H1 (cell line): Measurements from ENCODE around the gene MEF2C. TPM values are rescaled to one million over a fixed set of nuclear protein-coding genes. Genes with fewer than 3 reads are reported as not detected.

Experiments used
- CTCF ChIA-PET: fragments of 300-600 bp; sonication (Branson Sonifier 250); formaldehyde crosslinking; loops from one replicate; lab custom pipeline; 2021; ENCODE audit not compliant: partially characterized antibody; lab: Charles Lee
- POLR2A ChIA-PET: fragments of 300-600 bp; sonication (Branson Sonifier 250); formaldehyde crosslinking; loops from one replicate; lab custom pipeline; 2021; ENCODE audit warnings: inconsistent platforms; ENCODE audit not compliant: partially characterized antibody; lab: Charles Lee
- DNase-seq, 2 experiments: peaks; one replicate each; pipeline versions ENCODE4 v3.0.0 to v3.0.0-alpha.2; 2010 to 2022; ENCODE audit warnings: low spot score in 2 of 2, low read depth in 1 of 2, mixed read lengths in 1 of 2
- FAIRE-seq: peaks from 2 replicates; lab custom pipeline; 2011; peaks lifted over from hg19 to GRCh38; lab: Jason Lieb, UNC
- H2AFZ ChIP-seq: 2 replicates; pipeline ENCODE4 v1.8.1; 2012; ENCODE audit warnings: low read length, inconsistent platforms
- H2AK5ac ChIP-seq: 2 replicates; pipeline ENCODE4 v1.6.1; 2013; ENCODE audit warnings: low read depth, low read length
- H2BK120ac ChIP-seq: replicated peaks from 2 replicates; pipeline ENCODE3; 2013; ENCODE audit warnings: low read depth, low read length, inconsistent platforms
- H2BK12ac ChIP-seq: 2 replicates; pipeline ENCODE4 v1.6.1; 2013; ENCODE audit warnings: low read depth, low read length
- H2BK15ac ChIP-seq: 2 replicates; pipeline ENCODE4 v1.6.1; 2013; ENCODE audit warnings: low read length
- H2BK20ac ChIP-seq: 2 replicates; pipeline ENCODE4 v1.6.1; 2013; ENCODE audit warnings: low read length
- H2BK5ac ChIP-seq: 2 replicates; pipeline ENCODE4 v1.6.1; 2013; ENCODE audit warnings: low read depth, low read length
- H3K14ac ChIP-seq: 2 replicates; pipeline ENCODE4 v1.6.1; 2013; ENCODE audit warnings: inconsistent platforms; ENCODE audit not compliant: insufficient read length
- H3K18ac ChIP-seq: 2 replicates; pipeline ENCODE4 v1.6.1; 2013; ENCODE audit warnings: low read length; ENCODE audit errors: extremely low read depth
- H3K23ac ChIP-seq: 2 replicates; pipeline ENCODE4 v1.6.1; 2013; ENCODE audit warnings: inconsistent platforms; ENCODE audit not compliant: insufficient read length
- H3K23me2 ChIP-seq: 2 replicates; pipeline ENCODE4 v1.6.1; 2013; ENCODE audit warnings: low read depth, low read length
- H3K27ac ChIP-seq: 2 replicates; pipeline ENCODE4 v1.6.1; 2011; ENCODE audit warnings: low read depth, low read length, inconsistent platforms
- H3K27me3 ChIP-seq, 4 experiments: replicated peaks in 1 of 4; 1 replicate in 1 of 4; 2 replicates in 3 of 4; pipeline versions ENCODE4 v1.6.1 to v1.8.1; 2011 to 2013; ENCODE audit warnings: low read length in 3 of 4, mild to moderate bottlenecking in 3 of 4, inconsistent platforms in 2 of 4, mixed read lengths in 2 of 4, moderate library complexity in 1 of 4; ENCODE audit not compliant: control insufficient read depth in 3 of 4, insufficient read depth in 3 of 4; ENCODE audit errors: extremely low read depth in 1 of 4
- H3K36me3 ChIP-seq, 4 experiments: 2 replicates each; pipeline versions ENCODE4 v1.6.1 to v1.8.1; 2011 to 2013; ENCODE audit warnings: mild to moderate bottlenecking in 4 of 4, low read length in 3 of 4, moderate library complexity in 2 of 4, control low read depth in 1 of 4, inconsistent platforms in 1 of 4; ENCODE audit not compliant: insufficient read depth in 4 of 4, control insufficient read depth in 2 of 4
- H3K4ac ChIP-seq: replicated peaks from 2 replicates; pipeline ENCODE3; 2013; ENCODE audit warnings: low read length, low read depth, mixed read lengths, inconsistent platforms; ENCODE audit not compliant: insufficient read length
- H3K4me1 ChIP-seq, 4 experiments: replicated peaks in 1 of 4; 1 replicate in 1 of 4; 2 replicates in 3 of 4; pipeline versions ENCODE4 v1.6.1 to v1.8.1; 2011 to 2013; ENCODE audit warnings: low read length in 3 of 4, inconsistent platforms in 2 of 4, mixed read lengths in 1 of 4; ENCODE audit not compliant: insufficient read depth in 4 of 4, control insufficient read depth in 3 of 4
- H3K4me2 ChIP-seq, 2 experiments: 2 replicates each; pipeline versions ENCODE4 v1.6.1 to v1.8.1; 2011 to 2013; ENCODE audit warnings: low read depth in 2 of 2, low read length in 2 of 2, control low read depth in 1 of 2, inconsistent platforms in 1 of 2, mild to moderate bottlenecking in 1 of 2; ENCODE audit not compliant: insufficient read depth in 1 of 2
- H3K4me3 ChIP-seq, 4 experiments: fragments of 200-600, 300-600 bp in 1 of 4; sonication (generic), shearing (Covaris generic), sonication (Bioruptor Twin) in 1 of 4; 2 replicates each; pipeline versions ENCODE4 v1.5.1 to v1.8.1; 2011 to 2016; ENCODE audit warnings: low read length in 4 of 4, low read depth in 3 of 4, control low read depth in 2 of 4, inconsistent platforms in 2 of 4, mild to moderate bottlenecking in 2 of 4, mixed read lengths in 1 of 4, moderate library complexity in 1 of 4; ENCODE audit not compliant: insufficient read depth in 2 of 4; ENCODE audit errors: extremely low read depth in 1 of 4
- H3K56ac ChIP-seq: replicated peaks from 2 replicates; pipeline ENCODE3; 2013; ENCODE audit warnings: low read depth, mild to moderate bottlenecking, mixed read lengths, low read length, inconsistent platforms; ENCODE audit not compliant: insufficient read length
- H3K79me1 ChIP-seq: 2 replicates; pipeline ENCODE4 v1.6.1; 2013; ENCODE audit warnings: low read depth, low read length, control low read depth
- H3K79me2 ChIP-seq, 2 experiments: 2 replicates each; pipeline versions ENCODE4 v1.6.1 to v1.8.1; 2012 to 2013; ENCODE audit warnings: low read length in 2 of 2, mild to moderate bottlenecking in 2 of 2, inconsistent platforms in 1 of 2; ENCODE audit not compliant: insufficient read depth in 2 of 2, control insufficient read depth in 1 of 2
- H3K9ac ChIP-seq, 4 experiments: replicated peaks in 1 of 4; 1 replicate in 1 of 4; 2 replicates in 3 of 4; pipeline versions ENCODE4 v1.6.1 to v1.8.1; 2011 to 2013; ENCODE audit warnings: low read depth in 3 of 4, low read length in 3 of 4, control low read depth in 2 of 4, mild to moderate bottlenecking in 2 of 4, moderate library complexity in 2 of 4, inconsistent platforms in 1 of 4; ENCODE audit errors: extremely low read depth in 1 of 4
- H3K9me3 ChIP-seq, 2 experiments: 2 replicates each; pipeline versions ENCODE4 v1.6.1 to v1.8.1; 2012 to 2013; ENCODE audit warnings: mild to moderate bottlenecking in 2 of 2, moderate library complexity in 2 of 2, control low read depth in 1 of 2, inconsistent platforms in 1 of 2, low read depth in 1 of 2, low read length in 1 of 2, mixed read lengths in 1 of 2; ENCODE audit not compliant: insufficient read depth in 2 of 2
- H4K20me1 ChIP-seq, 2 experiments: replicated peaks in 1 of 2; 2 replicates each; pipeline versions ENCODE3 to v1.8.1; 2011 to 2013; ENCODE audit warnings: inconsistent platforms in 2 of 2, low read length in 2 of 2, mild to moderate bottlenecking in 1 of 2; ENCODE audit not compliant: insufficient read depth in 2 of 2, control insufficient read depth in 1 of 2
- H4K5ac ChIP-seq: 2 replicates; pipeline ENCODE4 v1.6.1; 2013; ENCODE audit warnings: low read length, low read depth, mixed read lengths, inconsistent platforms; ENCODE audit not compliant: insufficient read length
- H4K8ac ChIP-seq: 2 replicates; pipeline ENCODE4 v1.8.0; 2013; ENCODE audit warnings: mild to moderate bottlenecking, moderate library complexity, low read length, inconsistent platforms; ENCODE audit not compliant: insufficient read depth; ENCODE audit errors: extremely low read depth
- H4K91ac ChIP-seq: replicated peaks from 2 replicates; pipeline ENCODE3; 2013; ENCODE audit warnings: low read length, mixed read lengths, inconsistent platforms; ENCODE audit not compliant: insufficient read length
- ASH2L ChIP-seq: fragments of 200-600, 300-600 bp; sonication (generic); IDR thresholded peaks from one replicate; pipeline ENCODE4 v1.7.1; 2017; ENCODE audit warnings: low read length
- SIRT6 ChIP-seq: IDR thresholded peaks from one replicate; pipeline ENCODE4 v1.7.1; 2012; ENCODE audit warnings: low read length, inconsistent platforms
- SP4 ChIP-seq: IDR thresholded peaks from 2 replicates; pipeline ENCODE4 v1.6.1; 2012; ENCODE audit warnings: low read length, inconsistent platforms
- WGBS, 2 experiments: shearing (Covaris generic) in 1 of 2; methylation state at CpG; one replicate each; pipeline versions ENCODE4 v1.1.6 to v1.1.7; 2013 to 2015; ENCODE audit warnings: low lambda C conversion rate in 2 of 2, mixed read lengths in 2 of 2, inconsistent platforms in 1 of 2, low coverage in 1 of 2, missing lambda C conversion rate in 1 of 2; ENCODE audit not compliant: insufficient replicate concordance in 2 of 2, insufficient coverage in 1 of 2, insufficient read length in 1 of 2; ENCODE audit errors: extremely low coverage in 1 of 2, missing lambda C conversion rate in 1 of 2; 5-methylcytosine and 5-hydroxymethylcytosine counted together
- polyA plus RNA-seq, 7 experiments: library from polyadenylated mRNA; depleted of rRNA in 3 of 7; stranded (reverse) in 5 of 7; unstranded in 2 of 7; fragments of >200 nt in 5 of 7; fragments of 200-250 nt in 2 of 7; gene quantifications; 1 replicate in 5 of 7; 2 replicates in 1 of 7; 4 replicates in 1 of 7; pipeline versions ENCODE4 v1.2.1 to v1.2.3, GENCODE V29; 2011 to 2013; ENCODE audit warnings: missing spikeins in 2 of 7, mixed read lengths in 2 of 7
- total RNA-seq: library from RNA; stranded (reverse); fragmentation: NEBNext Ultra II Directional; extraction: Animal tissue kit (Norgen Biotek cat#: 25700); gene quantifications from 2 replicates; pipeline ENCODE4 v1.2.1, GENCODE V29; 2021

MEF2C gene
- total and polyA plus RNA-seq, 2 of the 8 experiments (the other 6 are each of a cell fraction or from before 2014, with no cell fraction given): 0.59 to 0.99 TPM

GRCh38 chr5:88879724-88880123 is 3.3 kb downstream of the MEF2C start:
- ChIA-PET CTCF (interaction anchor here (0.7 kb wide), 1 partner anchor 1053 kb away, joined by 3 read pairs; no protein-coding TSS in a partner anchor), POLR2A (no interaction called here)
- no peak overlapping the region for H3K18ac ChIP-seq
- 81% methylated on average over 5 of the region's 5 CpGs; no CpG with 5 or more reads in 1 of the 2 experiments for WGBS, 2 experiments
- no peak overlapping the region for H3K56ac ChIP-seq
- H3K23me2 ChIP-seq: peaks cover 13% of the 10 kb centered on the region
- no peaks in the 10 kb centered on the region for H3K9me3 ChIP-seq
- H2BK12ac ChIP-seq: no peak overlapping the region
- no peak overlapping the region for H3K14ac ChIP-seq
- no peak overlapping the region for H3K4me2 ChIP-seq
- no peak overlapping the region for H4K91ac ChIP-seq
- H3K27me3 ChIP-seq: peaks cover 0 to 13% (median 6%) of the 10 kb centered on the region in 4 experiments; a peak in 5 of 7 replicates
- H4K5ac ChIP-seq: no peak overlapping the region
- H3K36me3 ChIP-seq: no peaks in the 10 kb centered on the region
- H3K4ac ChIP-seq: no peak overlapping the region
- FAIRE-seq: no peak
- no peak overlapping the region for H4K8ac ChIP-seq
- H3K27ac ChIP-seq: no peak overlapping the region
- no peak overlapping the region for H2BK15ac ChIP-seq
- H2BK20ac ChIP-seq: no peak overlapping the region
- no peak overlapping the region for H3K9ac ChIP-seq
- no peak overlapping the region for H2BK5ac ChIP-seq
- H2AFZ ChIP-seq: no peak overlapping the region
- H4K20me1 ChIP-seq: no peaks in the 10 kb centered on the region
- DNase-seq: no peak
- no peak overlapping the region for H3K23ac ChIP-seq
- TF ChIP-seq ASH2L (no peak), SP4 (no peak), SIRT6 (no peak)
- TF ChIP-seq, all 59 proteins: peak for 0
- no peaks in the 10 kb centered on the region for H3K79me1 ChIP-seq
- peaks cover 0 to 8% (median 0%) of the 10 kb centered on the region in 4 experiments; a peak in 2 of 7 replicates for H3K4me1 ChIP-seq
- H2AK5ac ChIP-seq: no peak overlapping the region
- H3K4me3 ChIP-seq: no peak overlapping the region
- H3K79me2 ChIP-seq: no peaks in the 10 kb centered on the region
- H2BK120ac ChIP-seq: no peak overlapping the region
